Spleen (tissue), 11 donors: ENCODE data around the gene MNDA. TPM values are rescaled to one million over a fixed set of nuclear protein-coding genes. Genes with fewer than 3 reads are reported as not detected.
A peak's percentile ranks its signal among the peaks of the same experiment; 100 is the strongest.

Experiments
- DNase-seq: peaks from one replicate; pipeline ENCODE4 v3.0.0-alpha.2; 2020
- H3K27ac ChIP-seq, 8 donors: fragments of 200-600 bp; sonication (generic) in 7 of 8; 1 replicate in 4 of 8; 2 replicates in 4 of 8; pipeline versions ENCODE4 v1.5.0 to v1.8.0; 2016 to 2021; ENCODE audit warnings: inconsistent platforms in 4 of 8, mild to moderate bottlenecking in 4 of 8, moderate library complexity in 1 of 8
- H3K27me3 ChIP-seq, 7 donors: fragments of 200-600 bp; sonication (generic) in 6 of 7; replicated peaks in 1 of 7; 1 replicate in 4 of 7; 2 replicates in 3 of 7; pipeline versions ENCODE4 v1.5.0 to v1.8.0; 2016 to 2021; ENCODE audit warnings: inconsistent platforms in 3 of 7, mild to moderate bottlenecking in 1 of 7
- H3K36me3 ChIP-seq, 6 donors: fragments of 200-600 bp; sonication (generic) in 5 of 6; 1 replicate in 4 of 6; 2 replicates in 2 of 6; pipeline versions ENCODE4 v1.5.0 to v1.8.0; 2016 to 2021; ENCODE audit warnings: inconsistent platforms in 2 of 6
- H3K4me1 ChIP-seq, 6 donors: fragments of 200-600 bp; sonication (generic) in 5 of 6; 1 replicate in 3 of 6; 2 replicates in 3 of 6; pipeline versions ENCODE4 v1.5.0 to v1.8.0; 2016 to 2021; ENCODE audit warnings: inconsistent platforms in 3 of 6
- H3K4me3 ChIP-seq, 8 donors: fragments of 200-600 bp; sonication (generic) in 7 of 8; 1 replicate in 4 of 8; 2 replicates in 4 of 8; pipeline versions ENCODE4 v1.5.0 to v1.8.0; 2016 to 2021; ENCODE audit warnings: inconsistent platforms in 4 of 8, mild to moderate bottlenecking in 4 of 8, moderate library complexity in 2 of 8
- H3K9me3 ChIP-seq, 8 donors: fragments of 200-600 bp; sonication (generic) in 7 of 8; 1 replicate in 4 of 8; 2 replicates in 4 of 8; pipeline versions ENCODE4 v1.5.0 to v1.8.0; 2016 to 2021; ENCODE audit warnings: inconsistent platforms in 4 of 8
- POLR2A ChIP-seq, 3 donors: fragments of 450-650 bp; IDR thresholded peaks; one replicate each; pipeline ENCODE4 v1.5.1; 2017; ENCODE audit warnings: antibody characterized with exemption in 3 of 3, mild to moderate bottlenecking in 1 of 3
- POLR2AphosphoS5 ChIP-seq, 3 donors: sonication (generic); formaldehyde crosslinking; IDR thresholded peaks; one replicate each; pipeline ENCODE4 v1.5.1; 2017; ENCODE audit warnings: antibody characterized with exemption in 3 of 3
- WGBS, 5 donors: extraction: QIAGEN DNeasy Blood & Tissue Kit in 3 of 5; methylation state at CpG; one replicate each; pipeline versions ENCODE4 v1.1.5 to v1.1.7; 2013 to 2018; 5-methylcytosine and 5-hydroxymethylcytosine counted together
- intact Hi-C: fragments of 100-400 bp; cut with DNase I; formaldehyde crosslinking; loops from one replicate; pipeline ENCODE4 v1.15.0; 2023; ENCODE audit warnings: low total_unique reads
- polyA plus RNA-seq, 3 donors: library from polyadenylated mRNA; stranded (reverse); fragments of 200-250 nt; gene quantifications; one replicate each; pipeline ENCODE4 v1.2.1, GENCODE V29; 2013
- total RNA-seq, 7 donors: library from RNA; depleted of rRNA in 3 of 7; stranded (reverse); fragments of >200 nt in 3 of 7; fragmentation: NEBNext Ultra II Directional in 4 of 7; extraction: Animal tissue kit (Norgen Biotek cat#: 25700) in 4 of 7; gene quantifications; one replicate each; pipeline versions ENCODE4 v1.1.0 to v1.2.1, GENCODE V29; 2016 to 2021
- TF ChIP-seq, protein P1 (sequence below), 11 experiments: fragments of 200-600 bp in 7 of 11; fragments of 450-650 bp in 4 of 11; sonication (generic) in 4 of 11; IDR thresholded peaks in 8 of 11; conservative IDR thresholded peaks in 3 of 11; 1 replicate in 7 of 11; 2 replicates in 4 of 11; pipeline versions ENCODE4 v1.4.0 to v1.8.0; 2016 to 2021; ENCODE audit warnings: antibody characterized with exemption in 11 of 11, inconsistent platforms in 4 of 11, mild to moderate bottlenecking in 1 of 11
- donor health status: healthy with polysubstance abuse.
- donor health status: DM: no; HTN: no; CAD: no; lungs with moderate emphysema.
- donor health status: DM: no; HTN: no; CAD: no.
- donor health status: Bipolar disorder and iron deficiency.
- donor health status: healthy.
- donor health status: DM: no; HTN: no; CAD: no.
- donor health status: DM: yes; HTN: yes; CAD: no.

Gene MNDA
- total and polyA plus RNA-seq, 10 donors = 9.3 to 218 (median 96.9) TPM

DNA sequence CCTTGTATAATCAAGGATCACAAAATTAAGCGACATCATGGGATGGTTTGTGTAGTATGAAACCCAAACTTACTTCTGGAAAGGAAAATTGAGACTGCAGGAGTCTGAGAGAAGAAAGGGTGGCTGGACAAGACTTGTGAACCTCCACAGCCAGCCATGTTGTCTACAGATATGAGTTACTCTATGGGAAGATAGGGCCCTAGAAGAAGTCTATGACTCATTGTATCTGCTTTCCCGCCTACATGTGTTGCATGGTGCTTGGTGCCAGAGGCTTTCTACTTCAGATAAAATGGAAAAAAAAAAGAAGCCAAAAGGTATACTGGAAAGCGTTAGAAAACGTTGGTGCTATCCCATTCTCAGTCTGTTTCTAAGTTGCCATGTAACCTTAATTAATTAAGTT lies 31.5 kb upstream of the MNDA start:
- WGBS, 5 donors = 76 to 88% (median 86%) methylated on average over 4 of the region's 4 CpGs
- no peaks in the 10 kb centered on the region for H3K36me3 ChIP-seq
- no peak for DNase-seq
- TF ChIP-seq POLR2A (IDR thresholded peaks at IDR 0.05) = no peak
- TF ChIP-seq POLR2AphosphoS5 (IDR thresholded peaks at IDR 0.05) = no peak
- TF ChIP-seq, protein P1, sequence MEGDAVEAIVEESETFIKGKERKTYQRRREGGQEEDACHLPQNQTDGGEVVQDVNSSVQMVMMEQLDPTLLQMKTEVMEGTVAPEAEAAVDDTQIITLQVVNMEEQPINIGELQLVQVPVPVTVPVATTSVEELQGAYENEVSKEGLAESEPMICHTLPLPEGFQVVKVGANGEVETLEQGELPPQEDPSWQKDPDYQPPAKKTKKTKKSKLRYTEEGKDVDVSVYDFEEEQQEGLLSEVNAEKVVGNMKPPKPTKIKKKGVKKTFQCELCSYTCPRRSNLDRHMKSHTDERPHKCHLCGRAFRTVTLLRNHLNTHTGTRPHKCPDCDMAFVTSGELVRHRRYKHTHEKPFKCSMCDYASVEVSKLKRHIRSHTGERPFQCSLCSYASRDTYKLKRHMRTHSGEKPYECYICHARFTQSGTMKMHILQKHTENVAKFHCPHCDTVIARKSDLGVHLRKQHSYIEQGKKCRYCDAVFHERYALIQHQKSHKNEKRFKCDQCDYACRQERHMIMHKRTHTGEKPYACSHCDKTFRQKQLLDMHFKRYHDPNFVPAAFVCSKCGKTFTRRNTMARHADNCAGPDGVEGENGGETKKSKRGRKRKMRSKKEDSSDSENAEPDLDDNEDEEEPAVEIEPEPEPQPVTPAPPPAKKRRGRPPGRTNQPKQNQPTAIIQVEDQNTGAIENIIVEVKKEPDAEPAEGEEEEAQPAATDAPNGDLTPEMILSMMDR (IDR thresholded peaks at IDR 0.05 in 8 of 11, conservative IDR thresholded peaks at IDR 0.05 in 3 of 11) = no peak
- H3K27me3 ChIP-seq = no peaks in the 10 kb centered on the region
- peaks cover 0 to 41% (median 0%) of the 10 kb centered on the region in 6 donors for H3K4me1 ChIP-seq
- intact Hi-C loops = loop anchor here (10.0 kb wide), 1 partner anchor 195 kb away; no protein-coding TSS in a partner anchor
- H3K9me3 ChIP-seq = no peaks in the 10 kb centered on the region
- H3K4me3 ChIP-seq = peak overlapping the region in 1 of 8 donors; percentile 20
- H3K27ac ChIP-seq = peak overlapping the region in 7 of 8 donors; percentile 52 to 91 (median 80)

DNA sequence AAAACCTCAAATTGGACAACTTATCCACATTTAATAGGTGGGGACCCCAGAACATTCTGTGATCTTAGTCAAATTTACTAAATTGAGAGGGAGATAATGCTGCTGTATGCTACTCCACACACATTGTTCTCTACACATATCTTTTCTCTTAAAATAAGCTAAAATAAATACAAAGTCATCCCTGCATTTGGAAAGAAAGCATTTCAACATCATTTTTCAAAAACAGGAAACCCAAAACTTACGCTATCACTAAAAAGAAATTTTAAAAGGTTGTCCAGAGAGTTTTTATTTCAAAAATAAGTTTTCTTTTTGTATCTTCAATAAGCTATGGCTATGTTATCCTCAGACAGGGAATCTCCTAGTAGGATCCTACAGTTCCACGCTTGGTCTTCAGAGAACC lies 30.6 kb upstream of the MNDA start:
- Histone ChIP-seq H3K9me3 (no peaks in the 10 kb centered on the region), H3K4me1 (peaks cover 0 to 36% (median 0%) of the 10 kb centered on the region in 6 donors)
- intact Hi-C loops = no loop called here

DNA sequence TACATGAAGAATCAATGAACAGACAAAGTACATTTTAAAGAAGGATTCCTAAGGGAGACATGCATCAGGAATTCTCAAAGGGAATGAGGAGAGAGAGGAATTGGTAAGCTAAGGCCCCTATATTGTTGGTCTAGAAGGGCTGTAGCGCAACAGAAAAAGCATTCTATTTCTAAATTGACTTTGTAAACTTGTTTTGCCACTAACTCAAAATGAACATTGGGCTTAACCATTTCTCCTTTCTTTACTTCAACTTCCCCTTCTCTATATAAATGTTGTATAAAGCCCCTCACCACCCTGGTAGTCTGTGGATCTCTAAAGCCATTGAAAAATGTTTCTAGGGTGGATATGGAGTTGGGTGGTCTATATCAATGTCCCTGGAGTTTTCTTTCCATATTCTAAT lies 29.8 kb upstream of the MNDA start:
- no peak for TF ChIP-seq POLR2A (IDR thresholded peaks at IDR 0.05)
- TF ChIP-seq, protein P1 (IDR thresholded peaks at IDR 0.05 in 8 of 11, conservative IDR thresholded peaks at IDR 0.05 in 3 of 11) = no peak
- TF ChIP-seq POLR2AphosphoS5 (IDR thresholded peaks at IDR 0.05) = no peak
- 61 to 80% (median 71%) methylated on average over 1 of the region's 1 CpG for WGBS, 5 donors
- no peaks in the 10 kb centered on the region for H3K9me3 ChIP-seq
- peak overlapping the region in 7 of 8 donors; percentile 53 to 91 (median 80) for H3K27ac ChIP-seq
- DNase-seq = no peak
- no peaks in the 10 kb centered on the region for H3K36me3 ChIP-seq
- H3K4me1 ChIP-seq = peaks cover 0 to 34% (median 0%) of the 10 kb centered on the region in 6 donors
- no peaks in the 10 kb centered on the region for H3K27me3 ChIP-seq
- intact Hi-C loops = no loop called here
- peak overlapping the region in 1 of 8 donors; percentile 20 for H3K4me3 ChIP-seq

More for the DNA sequence above, 30.6 kb upstream of the MNDA start:
- H3K27ac ChIP-seq = peak overlapping the region in 7 of 8 donors; percentile 53 to 91 (median 80)
- TF ChIP-seq POLR2A (IDR thresholded peaks at IDR 0.05) (no peak), POLR2AphosphoS5 (IDR thresholded peaks at IDR 0.05) (no peak)
- TF ChIP-seq, protein P1 (IDR thresholded peaks at IDR 0.05 in 8 of 11, conservative IDR thresholded peaks at IDR 0.05 in 3 of 11) = no peak
- H3K4me3 ChIP-seq = peak overlapping the region in 1 of 8 donors; percentile 20
- WGBS, 5 donors = 61 to 88% (median 70%) methylated on average over 2 of the region's 2 CpGs
- no peak for DNase-seq
- H3K27me3 ChIP-seq = no peaks in the 10 kb centered on the region
- no peaks in the 10 kb centered on the region for H3K36me3 ChIP-seq

DNA sequence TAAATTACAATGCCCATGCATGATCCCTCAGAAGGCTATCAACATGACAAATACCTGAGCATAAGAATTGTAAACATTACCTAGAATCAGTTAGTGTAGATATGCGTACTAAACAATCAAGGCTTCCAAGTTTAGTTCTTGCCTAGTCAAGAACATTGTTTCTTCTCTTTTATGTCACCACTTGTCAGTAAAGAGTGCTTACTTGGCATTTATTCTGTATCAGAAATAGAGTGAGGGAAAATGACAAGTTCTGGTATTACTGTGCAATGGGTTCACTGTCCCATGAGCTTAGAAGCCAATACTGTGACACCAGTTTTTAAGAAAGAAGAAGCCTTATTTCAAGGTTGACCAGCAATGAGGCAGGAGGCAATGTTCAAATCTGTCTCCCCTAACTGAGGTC lies 27.5 kb upstream of the MNDA start:
- peak overlapping the region in 1 of 8 donors; percentile 91 for H3K27ac ChIP-seq
- 59 to 93% (median 83%) methylated on average over 1 of the region's 1 CpG for WGBS, 5 donors
- no peaks in the 10 kb centered on the region for H3K9me3 ChIP-seq
- no peak overlapping the region for H3K4me3 ChIP-seq
- no peaks in the 10 kb centered on the region for H3K36me3 ChIP-seq
- TF ChIP-seq POLR2A (IDR thresholded peaks at IDR 0.05) (no peak), POLR2AphosphoS5 (IDR thresholded peaks at IDR 0.05) (no peak)
- TF ChIP-seq, protein P1 (IDR thresholded peaks at IDR 0.05 in 8 of 11, conservative IDR thresholded peaks at IDR 0.05 in 3 of 11) = no peak
- H3K27me3 ChIP-seq = no peaks in the 10 kb centered on the region
- H3K4me1 ChIP-seq = peaks cover 0 to 41% (median 0%) of the 10 kb centered on the region in 6 donors
- intact Hi-C loops = no loop called here
- DNase-seq = no peak
